Activated naive CD8-positive, alpha-beta T cell treated with anti-CD3 and anti-CD28 coated beads, Interleukin-2, amount 50 U/mL, for 16 hours (primary cell): ENCODE data around the gene EPSTI1.
"Not testable (repeated sequence)": the region's sequence is repeated elsewhere in the genome, so short reads cannot be mapped to it uniquely, and the experiment has no call there.

Experiments
- DNase-seq: peaks from one replicate; pipeline ENCODE4 v3.0.0-alpha.2; 2020; ENCODE audit warnings: low read depth, low spot score

Gene EPSTI1

GRCh38 chr13:43005460-43006236 lies 13.6 kb upstream of the EPSTI1 start:
- DNase-seq = no peak

- no peak for DNase-seq
Measured at GRCh38 chr13:43003729-43004128, 11.7 kb upstream of the EPSTI1 start.

GRCh38 chr13:43003010-43003409 lies 11.0 kb upstream of the EPSTI1 start:
- no peak for DNase-seq

- no peak for DNase-seq
Measured at GRCh38 chr13:43002021-43002420, 10.0 kb upstream of the EPSTI1 start.

- no peak for DNase-seq
Measured at GRCh38 chr13:43000676-43001075, 8.6 kb upstream of the EPSTI1 start.

- DNase-seq = no peak
Measured at GRCh38 chr13:42999491-42999890, 7.5 kb upstream of the EPSTI1 start.

GRCh38 chr13:42997381-42997780 lies 5.3 kb upstream of the EPSTI1 start:
- DNase-seq = no peak

- DNase-seq = no peak
Measured at GRCh38 chr13:42996584-42996983, 4.5 kb upstream of the EPSTI1 start.

GRCh38 chr13:42994878-42995277 lies 2.8 kb upstream of the EPSTI1 start:
- DNase-seq = no peak

- DNase-seq = no peak
Measured at GRCh38 chr13:42992764-42993122, 702 bp upstream of the EPSTI1 start.

GRCh38 chr13:42991233-42991897 lies 676 bp downstream of the EPSTI1 start:
- not testable (repeated sequence) for DNase-seq

- DNase-seq = no peak
Measured at GRCh38 chr13:42990291-42991232, 1.5 kb downstream of the EPSTI1 start.

GRCh38 chr13:42986176-42986574 lies 5.9 kb downstream of the EPSTI1 start:
- no peak for DNase-seq

- no peak for DNase-seq
Measured at GRCh38 chr13:42985312-42986175, 6.5 kb downstream of the EPSTI1 start.

- DNase-seq = no peak
Measured at GRCh38 chr13:42984691-42985090, 7.3 kb downstream of the EPSTI1 start.

GRCh38 chr13:42984026-42984425 lies 8.0 kb downstream of the EPSTI1 start:
- DNase-seq = no peak

GRCh38 chr13:42981853-42982252 lies 10.2 kb downstream of the EPSTI1 start:
- DNase-seq = no peak

GRCh38 chr13:42981317-42981716 lies 10.7 kb downstream of the EPSTI1 start:
- DNase-seq = no peak

- no peak for DNase-seq
Measured at GRCh38 chr13:42977219-42977659, 14.8 kb downstream of the EPSTI1 start.

GRCh38 chr13:42976066-42976465 lies 16.0 kb downstream of the EPSTI1 start:
- DNase-seq = no peak

- no peak for DNase-seq
Measured at GRCh38 chr13:42973581-42973980, 18.5 kb downstream of the EPSTI1 start.
